Measurements from ENCODE around the gene MFSD1.

DNA sequence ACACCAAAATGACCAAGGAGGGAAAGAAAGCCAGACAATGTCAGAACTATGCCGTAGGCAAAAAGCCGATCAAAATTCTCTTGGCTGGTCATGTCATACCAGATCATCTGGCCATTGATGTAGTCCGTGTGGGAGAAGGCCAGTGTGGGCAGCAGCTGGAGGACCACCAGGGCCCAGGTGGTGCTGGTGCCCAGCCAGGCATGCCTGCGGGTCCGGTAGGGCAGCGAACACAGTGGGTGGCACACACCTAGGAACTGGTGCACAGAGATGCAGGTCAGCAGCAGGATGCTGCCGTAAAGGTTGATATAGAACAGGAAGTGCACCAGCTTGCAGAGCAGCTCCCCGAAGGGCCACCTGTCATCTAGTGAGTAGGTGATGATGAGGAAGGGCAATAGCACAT, 39.5 kb downstream of the MFSD1 start:
- TF ChIP-seq, protein P1, sequence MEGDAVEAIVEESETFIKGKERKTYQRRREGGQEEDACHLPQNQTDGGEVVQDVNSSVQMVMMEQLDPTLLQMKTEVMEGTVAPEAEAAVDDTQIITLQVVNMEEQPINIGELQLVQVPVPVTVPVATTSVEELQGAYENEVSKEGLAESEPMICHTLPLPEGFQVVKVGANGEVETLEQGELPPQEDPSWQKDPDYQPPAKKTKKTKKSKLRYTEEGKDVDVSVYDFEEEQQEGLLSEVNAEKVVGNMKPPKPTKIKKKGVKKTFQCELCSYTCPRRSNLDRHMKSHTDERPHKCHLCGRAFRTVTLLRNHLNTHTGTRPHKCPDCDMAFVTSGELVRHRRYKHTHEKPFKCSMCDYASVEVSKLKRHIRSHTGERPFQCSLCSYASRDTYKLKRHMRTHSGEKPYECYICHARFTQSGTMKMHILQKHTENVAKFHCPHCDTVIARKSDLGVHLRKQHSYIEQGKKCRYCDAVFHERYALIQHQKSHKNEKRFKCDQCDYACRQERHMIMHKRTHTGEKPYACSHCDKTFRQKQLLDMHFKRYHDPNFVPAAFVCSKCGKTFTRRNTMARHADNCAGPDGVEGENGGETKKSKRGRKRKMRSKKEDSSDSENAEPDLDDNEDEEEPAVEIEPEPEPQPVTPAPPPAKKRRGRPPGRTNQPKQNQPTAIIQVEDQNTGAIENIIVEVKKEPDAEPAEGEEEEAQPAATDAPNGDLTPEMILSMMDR (IDR thresholded peaks at IDR 0.05; ENCODE audit: low read depth, low read length), result no peak
- no peak for TF ChIP-seq EZH2phosphoT487 (IDR thresholded peaks at IDR 0.05; ENCODE audit: low read depth)
